ENCODE measurements around the gene DUSP22.
"Not testable (repeated sequence)": the region's sequence is repeated elsewhere in the genome, so short reads cannot be mapped to it uniquely, and the experiment has no call there.

Gene DUSP22, protein sequence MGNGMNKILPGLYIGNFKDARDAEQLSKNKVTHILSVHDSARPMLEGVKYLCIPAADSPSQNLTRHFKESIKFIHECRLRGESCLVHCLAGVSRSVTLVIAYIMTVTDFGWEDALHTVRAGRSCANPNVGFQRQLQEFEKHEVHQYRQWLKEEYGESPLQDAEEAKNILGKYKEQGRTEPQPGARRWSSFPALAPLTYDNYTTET

GRCh38 chr6:291697-292505, at the start of gene DUSP22:
DUSP22 (plus strand) TSS chr6:292487; CDS start chr6:292540, 53 bp downstream.
- peak; percentile 100 for DNase-seq (ENCODE audit: low spot score)

DNA sequence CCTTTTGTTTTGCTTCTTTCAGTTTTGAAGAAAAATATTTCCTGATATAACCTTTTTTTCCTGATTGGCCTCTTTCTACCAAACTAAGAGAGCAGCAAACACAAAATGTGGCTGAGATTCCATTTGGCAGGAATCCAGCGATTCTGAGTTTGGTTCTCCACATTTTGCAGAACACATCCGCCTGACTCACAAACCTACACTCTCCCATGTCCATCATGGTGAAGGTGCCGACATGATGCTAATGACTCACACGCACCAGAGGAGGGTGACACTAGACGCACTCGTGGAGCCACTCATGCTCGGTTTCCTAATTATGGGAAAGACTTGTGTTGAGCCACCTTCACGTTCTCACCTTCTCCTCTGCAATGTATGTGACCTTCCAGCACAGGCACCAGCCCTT, 45.9 kb upstream of the DUSP22 start:
- no peak for DNase-seq (ENCODE audit: low spot score)

GRCh38 chr6:247351-247750, 44.9 kb upstream of the DUSP22 start:
- no peak for DNase-seq (ENCODE audit: low spot score)

GRCh38 chr6:248046-248445, 44.2 kb upstream of the DUSP22 start:
- not testable (repeated sequence) for DNase-seq (ENCODE audit: low spot score)

DNA sequence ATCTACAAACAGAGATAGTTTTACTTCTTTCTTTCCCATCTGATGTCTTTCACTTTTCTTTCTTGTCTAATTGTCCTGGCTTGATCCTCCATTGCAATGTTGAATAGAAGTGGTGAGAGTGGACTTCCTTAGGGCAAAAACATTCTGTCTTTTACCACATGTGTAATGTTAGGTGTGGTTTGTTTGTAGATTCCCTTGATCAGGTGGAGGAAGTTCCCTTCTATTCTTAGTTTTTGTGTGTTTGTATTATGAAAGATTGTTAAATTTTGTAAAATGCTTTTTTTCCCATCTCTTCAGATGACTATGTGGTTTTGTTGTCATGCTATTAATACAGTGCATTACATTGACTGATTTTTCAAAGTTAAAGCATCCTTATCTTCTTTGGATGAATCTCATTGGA, 41.6 kb upstream of the DUSP22 start:
- no peak for DNase-seq (ENCODE audit: low spot score)

DNA sequence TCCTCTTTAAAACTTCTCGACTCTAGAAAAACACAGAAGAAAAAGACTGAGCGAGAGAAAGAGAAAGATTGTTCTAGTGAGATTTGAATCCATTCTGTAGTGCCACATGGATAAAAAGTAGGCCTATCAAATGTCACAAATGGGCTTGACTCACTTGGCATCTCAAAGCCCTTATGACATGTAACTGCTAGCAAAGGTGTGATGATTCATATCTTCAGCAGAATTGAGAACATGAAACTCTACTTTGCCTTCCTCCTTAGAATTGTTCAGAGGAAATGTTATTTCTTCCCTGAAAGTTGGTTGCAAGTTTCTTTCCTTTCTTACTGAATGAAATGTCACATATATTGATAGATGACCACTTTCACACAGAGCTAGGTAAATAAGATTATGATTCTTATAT, 40.4 kb upstream of the DUSP22 start:
- no peak for DNase-seq (ENCODE audit: low spot score)

DNA sequence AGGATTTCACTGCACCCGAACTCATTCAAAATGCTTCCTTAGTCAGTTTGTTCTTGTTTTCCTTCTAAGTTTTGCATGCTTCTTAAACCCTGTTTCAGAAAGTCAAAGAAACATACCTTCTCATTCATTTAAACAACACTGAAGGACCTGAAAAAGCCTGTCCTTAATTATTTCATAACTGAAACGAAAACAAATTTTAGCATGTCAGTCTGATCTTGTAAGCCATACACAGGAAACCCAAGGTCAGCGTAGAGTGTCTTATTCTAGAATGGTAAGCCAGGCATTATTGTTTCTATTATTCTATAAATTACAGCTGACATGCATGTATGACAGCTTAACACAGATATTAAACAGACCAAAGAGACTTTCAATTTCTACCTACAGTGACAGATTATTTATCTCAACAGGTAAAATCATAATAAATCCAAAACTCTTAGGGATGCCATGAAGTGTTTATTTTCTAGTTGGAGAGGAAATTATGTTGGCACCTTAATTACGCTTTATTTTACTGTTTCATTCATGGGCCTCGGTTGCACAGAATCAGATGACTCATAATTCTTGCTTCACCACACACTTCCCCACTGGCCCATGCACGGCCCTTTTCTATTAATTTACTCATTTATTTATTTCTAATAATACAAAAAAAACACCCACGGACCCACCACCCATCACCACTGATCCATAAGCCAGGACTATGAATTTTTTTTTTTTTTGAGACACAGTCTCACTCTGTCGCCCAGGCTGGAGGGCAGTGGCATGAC, 39.3 kb upstream of the DUSP22 start:
- DNase-seq (ENCODE audit: low spot score), result no peak

- DNase-seq (ENCODE audit: low spot score), result peak; percentile 45
Measured at GRCh38 chr6:254016-254415, 38.3 kb upstream of the DUSP22 start.

DNA sequence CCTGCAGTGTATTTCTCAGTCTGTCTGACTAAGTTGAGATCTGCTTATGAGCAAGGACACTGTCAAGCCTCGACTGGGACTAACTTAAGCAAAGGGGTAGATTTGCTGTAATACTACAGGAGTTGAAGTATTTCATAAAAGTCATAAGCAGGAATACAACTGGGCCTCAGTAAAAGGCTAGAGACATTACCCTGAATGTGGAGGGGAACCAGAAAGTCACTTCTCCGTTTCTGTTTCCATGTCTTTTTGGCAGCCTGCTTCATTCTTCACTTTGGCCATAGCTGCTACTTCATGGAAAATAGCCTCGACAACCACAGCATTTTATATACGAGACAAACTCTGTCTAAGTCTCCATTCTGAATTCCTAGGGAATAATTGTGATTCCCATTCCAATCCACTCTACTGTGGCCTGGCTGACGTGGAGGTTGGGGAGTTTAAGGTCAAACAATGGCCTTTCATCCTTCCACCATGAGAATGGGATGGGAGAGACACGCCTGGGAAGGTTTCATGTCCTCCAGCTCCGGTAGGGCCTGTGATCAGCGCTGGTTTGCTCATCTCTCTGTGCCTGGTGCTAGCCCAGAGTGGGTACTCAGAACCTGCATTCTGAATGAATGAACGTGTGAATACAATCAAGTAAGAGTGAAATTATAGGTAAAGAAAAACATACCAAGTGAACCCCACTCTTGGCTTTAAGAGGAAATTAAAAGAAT, 37.1 kb upstream of the DUSP22 start:
- no peak for DNase-seq (ENCODE audit: low spot score)

DNA sequence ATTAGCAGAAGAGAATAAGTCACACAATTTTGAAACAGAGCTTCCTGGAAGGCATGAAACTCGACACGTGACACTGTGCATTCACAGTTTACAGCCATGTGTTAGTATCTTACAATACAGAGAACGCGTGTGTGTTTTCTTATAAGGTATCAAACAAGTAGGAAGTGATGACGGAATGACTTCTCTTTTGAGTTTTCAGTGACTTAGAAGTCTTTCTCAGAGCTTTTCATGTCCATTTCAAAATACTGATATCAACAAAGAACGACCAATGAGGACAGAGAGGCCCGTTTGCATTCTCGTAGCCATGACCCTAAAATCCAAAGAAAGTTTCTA, 36.6 kb upstream of the DUSP22 start:
- no peak for DNase-seq (ENCODE audit: low spot score)

DNA sequence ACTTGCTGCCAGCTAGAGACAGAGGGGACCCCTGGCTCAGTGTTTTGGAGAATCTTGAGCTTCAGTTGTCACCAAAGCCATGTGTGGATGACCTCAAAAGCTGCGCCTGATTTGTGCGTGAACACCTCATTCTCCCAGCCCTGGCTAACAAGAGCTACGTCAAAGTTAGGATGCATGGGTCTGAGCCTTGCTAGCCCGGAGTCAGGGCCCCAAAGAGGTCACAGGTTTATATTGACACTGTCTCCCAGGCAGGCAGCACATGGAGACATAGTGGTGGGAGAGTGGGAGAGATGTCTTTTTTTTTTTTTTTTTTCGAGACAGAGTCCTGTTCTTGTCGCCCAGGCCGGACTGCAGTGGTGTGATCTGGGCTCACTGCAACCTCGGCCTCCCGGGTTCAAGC, 36.1 kb upstream of the DUSP22 start:
- DNase-seq (ENCODE audit: low spot score), result no peak

DNA sequence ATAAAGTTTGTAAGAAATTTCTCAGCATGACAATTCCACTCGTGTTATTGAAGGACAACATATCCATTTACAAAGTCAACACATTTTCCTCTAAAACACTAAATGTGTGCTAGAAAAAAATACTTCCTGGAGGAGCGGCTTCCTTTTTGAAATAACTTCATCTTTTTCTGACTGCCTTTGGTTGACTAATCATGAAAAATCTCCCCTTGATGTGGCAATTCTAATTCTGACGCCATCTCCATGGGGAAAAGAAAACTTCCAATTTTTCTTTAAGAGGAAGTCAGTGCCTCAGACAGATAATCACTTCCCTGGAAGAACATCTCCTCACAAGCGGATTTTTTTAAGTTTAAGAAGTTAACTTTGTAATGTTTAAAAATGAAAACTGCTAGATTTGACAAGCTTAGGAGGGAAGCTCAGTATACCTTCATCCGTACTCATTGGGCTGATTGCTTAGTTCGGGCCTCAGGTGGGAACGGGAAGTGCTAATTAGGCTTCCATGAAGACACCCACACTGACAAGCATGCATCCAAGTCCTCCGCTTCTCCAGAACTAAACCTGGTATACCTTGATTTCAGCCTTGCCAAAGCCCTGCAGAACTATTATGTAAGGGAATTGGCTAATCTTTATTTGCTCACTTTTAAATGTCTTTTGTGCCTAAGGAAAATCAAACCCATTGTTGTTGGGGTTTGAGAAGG, 35.1 kb upstream of the DUSP22 start:
- peak; percentile 49 for DNase-seq (ENCODE audit: low spot score)

- DNase-seq (ENCODE audit: low spot score), result no peak
Measured at GRCh38 chr6:257774-258173, 34.5 kb upstream of the DUSP22 start.

DNA sequence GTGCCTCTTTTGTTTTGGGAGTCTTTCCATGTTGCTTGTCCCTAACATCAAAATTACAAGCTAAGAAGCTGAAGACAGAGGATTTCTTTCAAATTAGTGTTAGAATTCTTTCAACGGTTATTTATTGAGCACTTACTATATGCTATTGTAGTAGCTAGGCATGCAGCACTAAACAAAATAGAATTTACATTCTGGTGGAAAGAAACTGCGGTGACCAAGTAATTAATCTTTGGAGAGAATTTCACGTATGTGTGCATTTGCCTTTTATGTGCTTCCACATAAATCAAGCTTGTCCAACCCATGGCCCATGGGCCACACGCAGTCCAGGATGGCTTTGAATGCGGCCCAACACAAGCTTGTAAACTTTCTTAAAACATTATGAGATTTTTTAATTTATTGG, 33.0 kb upstream of the DUSP22 start:
- DNase-seq (ENCODE audit: low spot score), result no peak

- DNase-seq (ENCODE audit: low spot score), result no peak
Measured at GRCh38 chr6:259901-260508, 32.3 kb upstream of the DUSP22 start.

DNA sequence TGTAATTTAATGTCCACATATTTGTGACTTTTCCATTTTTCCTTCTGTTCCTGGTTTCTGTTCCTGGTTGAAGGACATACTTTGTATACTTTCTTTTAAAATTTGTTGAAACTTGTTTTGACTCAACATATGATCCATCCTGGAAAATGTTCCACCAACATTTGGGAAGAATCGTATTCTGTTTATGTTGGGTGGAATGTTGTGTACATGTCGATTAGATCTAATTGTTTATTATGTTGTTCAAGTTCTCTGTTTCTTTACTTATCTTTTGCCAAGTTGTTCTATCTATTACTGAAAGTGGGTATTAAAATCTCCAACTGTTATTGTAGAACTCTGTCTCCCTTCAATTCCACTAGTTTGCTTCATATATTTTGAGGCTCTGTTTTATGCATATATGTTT, 27.7 kb upstream of the DUSP22 start:
- DNase-seq (ENCODE audit: low spot score), result no peak

DNA sequence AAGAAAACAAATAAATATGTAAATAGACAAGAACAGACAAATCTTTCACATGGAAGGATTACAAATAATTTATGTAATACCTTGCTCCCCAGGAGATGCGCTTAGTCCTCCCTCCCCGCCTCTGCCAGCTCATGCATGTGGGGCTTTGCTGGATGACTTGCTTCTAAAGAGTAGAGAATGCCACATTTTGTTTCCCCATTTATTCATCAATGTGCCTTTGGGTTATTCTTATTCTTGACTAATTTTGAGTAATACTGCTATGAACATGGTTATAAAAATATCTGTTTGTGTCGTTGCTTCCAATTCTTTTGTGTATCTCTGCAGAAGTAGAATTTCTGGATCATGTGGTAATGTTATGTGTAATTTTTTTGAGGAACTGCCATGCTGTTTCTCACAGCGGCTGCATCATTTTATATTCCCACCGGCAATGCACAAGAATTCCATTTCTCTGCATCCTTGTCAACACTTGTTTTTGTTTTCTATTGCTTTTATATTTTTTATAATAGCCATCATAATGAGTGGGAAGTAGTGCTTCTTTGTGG, 23.8 kb upstream of the DUSP22 start:
- DNase-seq (ENCODE audit: low spot score), result no peak

GRCh38 chr6:273551-274058, 18.7 kb upstream of the DUSP22 start:
- DNase-seq (ENCODE audit: low spot score), result no peak

- DNase-seq (ENCODE audit: low spot score), result no peak
Measured at GRCh38 chr6:277746-278145, 14.5 kb upstream of the DUSP22 start.

GRCh38 chr6:278494-278893, 13.8 kb upstream of the DUSP22 start:
- DNase-seq (ENCODE audit: low spot score), result no peak

All from AG20443 (cell line).